HG03565 (cell line): ENCODE data around the gene E4F1.
"Not testable (repeated sequence)": the region's sequence is repeated elsewhere in the genome, so short reads cannot be mapped to it uniquely, and the experiment has no call there.

Experiments
- ATAC-seq: cut with Tn5 transposase; IDR thresholded peaks from one replicate; pipeline ENCODE4 v1.9.1; 2021; ENCODE audit warnings: mild to moderate bottlenecking, moderate library complexity; ENCODE audit not compliant: unreplicated experiment

E4F1 gene

GRCh38 chr16:2229632-2230250 is 6.3 kb downstream of the E4F1 start:
- no peak for ATAC-seq

DNA sequence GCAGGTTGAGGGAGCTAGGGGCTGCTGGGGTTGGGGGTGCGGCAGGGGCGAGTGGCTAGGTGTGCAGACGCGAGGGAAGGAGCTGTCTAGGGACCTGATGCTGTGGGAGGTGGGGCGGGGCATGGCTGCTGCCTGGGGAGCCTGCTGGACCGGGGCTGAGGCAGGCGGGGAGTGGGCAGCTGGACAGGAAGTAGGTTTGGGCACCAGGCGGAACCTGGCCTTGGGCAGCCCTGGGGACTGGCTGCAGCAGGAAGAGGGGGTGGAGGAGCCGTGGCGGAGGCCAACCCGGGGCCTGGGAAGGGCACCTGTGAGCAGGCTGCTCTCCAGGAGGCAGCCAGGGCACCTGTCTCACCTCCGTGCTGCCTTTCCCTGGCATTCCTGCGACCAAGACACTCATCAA is 7.0 kb downstream of the E4F1 start:
- ATAC-seq, result no peak

DNA sequence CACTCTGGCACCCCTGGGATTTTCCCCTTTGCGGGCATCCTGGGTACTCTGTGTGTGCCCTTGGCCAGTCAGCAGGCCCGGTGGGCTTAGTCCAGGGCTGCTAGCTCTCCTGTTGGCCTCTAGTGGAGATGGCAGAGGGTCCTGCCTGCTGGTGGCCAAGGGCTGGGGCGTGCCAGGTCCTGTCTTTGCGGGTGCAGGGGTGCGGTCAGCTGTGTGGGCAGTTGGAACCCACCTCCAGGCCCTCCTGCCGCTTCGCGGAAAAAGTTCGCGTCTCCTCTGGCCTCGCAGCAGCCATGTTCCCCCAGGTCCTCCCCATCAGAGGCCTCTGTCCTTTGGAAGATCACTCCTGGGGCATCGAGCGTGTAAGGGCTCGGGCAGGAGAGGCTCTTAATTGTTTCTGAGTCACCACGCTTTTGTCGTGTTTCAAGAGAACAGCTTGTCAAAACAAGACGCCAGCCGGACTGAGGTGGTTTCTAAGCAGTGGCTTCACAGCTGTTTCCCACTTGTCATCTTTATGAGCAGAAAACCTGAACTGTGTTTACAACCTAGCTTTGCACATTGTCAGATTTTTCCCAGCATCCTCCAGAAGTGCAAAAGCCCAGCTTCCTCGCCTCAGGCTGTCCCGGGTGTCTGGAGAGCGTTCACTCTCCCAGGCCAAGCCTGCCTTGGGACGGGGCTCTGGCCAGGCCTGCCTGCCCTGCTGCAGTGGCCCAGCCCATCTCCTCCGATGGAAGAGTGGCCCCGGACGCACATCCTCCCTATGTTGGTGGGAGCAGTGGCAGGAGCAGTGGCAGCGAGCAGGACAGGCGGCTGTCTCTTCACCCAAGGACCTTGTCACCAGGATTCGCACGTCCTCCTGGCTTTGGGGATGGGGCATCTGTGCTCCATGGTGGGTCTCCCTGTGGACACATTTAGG is 7.9 kb downstream of the E4F1 start:
- ATAC-seq, result no peak

GRCh38 chr16:2232094-2232990 is 9.0 kb downstream of the E4F1 start:
- no peak for ATAC-seq

DNA sequence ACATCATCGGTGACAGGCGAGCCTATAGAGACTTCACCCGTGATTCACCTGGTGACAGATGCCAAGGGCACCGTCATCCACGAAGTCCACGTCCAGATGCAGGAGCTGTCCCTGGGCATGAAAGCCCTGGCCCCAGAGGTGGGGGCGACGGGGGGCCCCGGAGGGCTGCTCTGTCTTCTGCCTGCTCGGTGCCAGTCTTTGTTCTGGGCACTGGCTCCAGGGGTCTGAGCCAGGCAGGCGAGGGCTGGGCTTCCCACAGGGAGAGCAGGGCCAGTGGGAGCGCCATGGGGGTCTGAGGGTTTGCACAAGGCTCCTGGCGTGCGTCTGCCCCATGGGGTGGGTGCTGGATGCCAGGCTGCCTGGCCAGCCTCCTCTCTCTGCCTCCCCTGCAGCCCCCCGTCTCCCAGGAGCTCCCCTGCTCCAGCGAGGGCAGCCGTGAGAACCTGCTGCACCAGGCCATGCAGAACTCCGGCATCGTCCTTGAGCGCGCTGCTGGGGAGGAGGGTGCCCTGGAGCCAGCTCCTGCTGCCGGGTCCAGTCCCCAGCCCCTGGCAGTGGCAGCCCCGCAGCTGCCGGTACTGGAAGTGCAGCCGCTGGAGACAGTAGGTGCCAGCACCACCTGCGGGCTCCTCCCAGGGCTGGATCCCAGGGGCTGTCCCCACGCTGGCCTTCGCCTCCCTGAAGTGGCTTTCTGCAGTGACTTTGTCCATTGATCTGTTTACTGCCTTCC is 9.8 kb downstream of the E4F1 start:
- ATAC-seq, result no peak

DNA sequence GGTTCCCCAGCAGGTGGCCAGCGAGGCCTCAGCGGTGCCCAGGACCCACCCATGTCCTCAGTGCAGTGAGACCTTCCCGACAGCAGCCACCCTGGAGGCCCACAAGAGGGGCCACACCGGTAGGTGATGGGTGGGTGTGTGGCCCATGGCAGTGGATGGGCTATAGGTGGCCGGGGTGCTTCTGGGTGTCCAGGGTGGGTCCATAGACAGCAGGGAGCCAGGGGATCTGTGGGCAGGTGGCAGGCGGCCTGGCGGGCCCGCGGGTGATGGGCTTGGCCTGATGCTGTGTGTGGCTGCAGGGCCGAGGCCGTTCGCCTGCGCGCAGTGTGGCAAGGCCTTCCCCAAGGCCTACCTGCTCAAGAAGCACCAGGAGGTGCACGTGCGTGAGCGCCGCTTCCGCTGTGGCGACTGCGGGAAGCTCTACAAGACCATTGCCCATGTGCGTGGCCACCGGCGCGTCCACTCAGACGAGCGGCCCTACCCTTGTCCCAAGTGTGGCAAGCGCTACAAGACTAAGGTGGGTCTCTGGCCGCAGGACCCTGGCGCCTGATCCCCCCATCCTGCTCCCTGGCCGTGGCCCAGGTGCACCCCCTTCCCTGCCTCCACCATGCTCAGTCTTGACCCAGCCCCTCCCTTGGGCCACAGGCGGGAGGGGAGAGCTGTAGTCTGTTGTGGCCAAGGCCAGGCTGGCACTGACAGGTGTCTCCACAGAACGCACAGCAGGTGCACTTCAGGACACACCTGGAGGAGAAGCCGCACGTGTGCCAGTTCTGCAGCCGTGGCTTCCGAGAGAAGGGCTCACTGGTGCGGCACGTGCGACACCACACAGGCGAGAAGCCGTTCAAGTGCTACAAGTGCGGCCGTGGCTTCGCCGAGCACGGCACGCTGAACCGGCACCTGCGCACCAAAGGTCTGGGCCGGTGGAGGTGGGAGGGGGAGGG is 10.8 kb downstream of the E4F1 start:
- ATAC-seq, result no peak

DNA sequence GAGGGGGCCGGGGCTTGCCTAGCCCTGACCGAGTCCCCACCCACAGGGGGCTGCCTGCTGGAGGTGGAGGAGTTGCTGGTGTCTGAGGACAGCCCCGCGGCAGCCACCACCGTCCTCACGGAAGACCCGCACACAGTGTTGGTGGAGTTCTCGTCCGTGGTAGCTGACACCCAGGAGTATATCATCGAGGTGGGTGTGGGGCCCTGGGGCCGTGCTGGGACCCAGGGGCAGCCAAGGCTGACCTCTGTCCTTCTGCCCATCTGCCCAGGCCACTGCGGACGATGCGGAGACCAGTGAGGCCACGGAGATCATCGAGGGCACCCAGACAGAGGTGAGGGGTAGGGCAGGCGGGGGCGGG is 11.4 kb downstream of the E4F1 start:
- no peak for ATAC-seq

DNA sequence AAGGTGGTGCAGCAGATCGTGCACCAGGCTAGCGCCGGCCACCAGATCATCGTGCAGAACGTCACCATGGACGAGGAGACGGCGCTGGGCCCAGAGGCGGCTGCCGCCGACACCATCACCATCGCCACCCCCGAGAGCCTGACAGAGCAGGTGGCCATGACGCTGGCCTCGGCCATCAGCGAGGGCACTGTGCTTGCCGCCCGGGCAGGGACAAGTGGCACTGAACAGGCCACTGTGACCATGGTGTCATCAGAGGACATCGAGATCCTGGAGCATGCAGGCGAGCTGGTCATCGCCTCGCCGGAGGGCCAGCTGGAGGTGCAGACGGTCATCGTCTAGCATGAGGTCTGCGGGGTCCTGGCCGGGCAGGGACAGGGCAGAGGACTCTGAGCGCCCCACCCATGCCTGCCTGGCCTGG is 11.9 kb downstream of the E4F1 start:
- ATAC-seq, result no peak

- no peak for ATAC-seq
Measured at GRCh38 chr16:2235695-2236336, 12.4 kb downstream of the E4F1 start.

GRCh38 chr16:2236337-2237101 is 13.1 kb downstream of the E4F1 start, which contains the start of gene DNASE1L2:
TSS of gene DNASE1L2 (plus strand) at chr16:2236444. CDS start at chr16:2236817, 373 bp downstream.
- no peak for ATAC-seq

DNA sequence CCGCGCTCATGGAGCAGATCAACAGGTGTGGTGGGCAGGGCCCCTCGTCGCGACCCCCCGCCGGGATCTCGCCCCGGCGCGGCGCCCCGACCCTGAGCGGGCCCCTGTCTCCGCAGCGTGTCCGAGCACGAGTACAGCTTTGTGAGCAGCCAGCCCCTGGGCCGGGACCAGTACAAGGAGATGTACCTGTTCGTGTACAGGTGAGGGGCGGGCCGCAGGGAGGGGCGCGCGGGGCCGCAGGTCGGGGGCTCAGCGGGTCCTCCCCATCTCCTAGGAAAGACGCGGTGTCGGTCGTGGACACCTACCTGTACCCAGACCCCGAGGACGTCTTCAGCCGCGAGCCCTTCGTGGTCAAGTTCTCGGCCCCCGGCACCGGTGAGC is 13.7 kb downstream of the E4F1 start:
- ATAC-seq, result no peak

GRCh38 chr16:2237493-2238149 is 14.2 kb downstream of the E4F1 start:
- no peak for ATAC-seq

DNA sequence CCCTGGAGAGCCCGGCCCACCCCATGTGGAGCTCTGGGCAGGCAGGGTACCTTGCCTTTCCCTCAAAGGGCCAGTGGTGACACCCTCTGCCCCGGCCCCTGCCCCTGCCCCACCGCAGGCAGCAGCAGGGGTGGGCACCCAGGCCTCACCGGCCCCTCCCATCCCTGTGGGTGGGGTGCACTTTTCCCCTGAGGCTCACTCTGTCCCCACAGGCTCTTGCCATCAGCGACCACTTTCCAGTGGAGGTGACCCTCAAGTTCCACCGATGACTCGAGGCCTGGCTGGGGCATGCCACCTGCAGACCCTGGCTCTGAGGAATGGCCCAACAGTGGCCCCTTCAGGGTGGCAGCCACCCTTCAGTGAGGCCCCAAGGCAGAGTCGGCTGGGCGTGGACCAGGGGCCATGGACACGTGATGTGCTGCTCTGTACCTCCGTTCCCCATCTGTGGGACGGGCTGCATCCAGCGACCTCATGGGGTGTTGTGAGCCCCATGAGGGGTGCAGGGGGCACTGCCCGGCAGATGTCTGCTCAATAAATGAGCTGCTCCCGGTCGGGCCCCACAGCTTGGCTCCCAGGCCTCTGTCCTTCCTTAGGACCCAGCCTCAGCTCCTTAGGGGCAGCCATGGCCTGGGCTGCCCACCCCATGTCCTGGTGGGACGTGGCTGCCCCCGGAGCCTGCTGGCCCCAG is 14.9 kb downstream of the E4F1 start:
- no peak for ATAC-seq

DNA sequence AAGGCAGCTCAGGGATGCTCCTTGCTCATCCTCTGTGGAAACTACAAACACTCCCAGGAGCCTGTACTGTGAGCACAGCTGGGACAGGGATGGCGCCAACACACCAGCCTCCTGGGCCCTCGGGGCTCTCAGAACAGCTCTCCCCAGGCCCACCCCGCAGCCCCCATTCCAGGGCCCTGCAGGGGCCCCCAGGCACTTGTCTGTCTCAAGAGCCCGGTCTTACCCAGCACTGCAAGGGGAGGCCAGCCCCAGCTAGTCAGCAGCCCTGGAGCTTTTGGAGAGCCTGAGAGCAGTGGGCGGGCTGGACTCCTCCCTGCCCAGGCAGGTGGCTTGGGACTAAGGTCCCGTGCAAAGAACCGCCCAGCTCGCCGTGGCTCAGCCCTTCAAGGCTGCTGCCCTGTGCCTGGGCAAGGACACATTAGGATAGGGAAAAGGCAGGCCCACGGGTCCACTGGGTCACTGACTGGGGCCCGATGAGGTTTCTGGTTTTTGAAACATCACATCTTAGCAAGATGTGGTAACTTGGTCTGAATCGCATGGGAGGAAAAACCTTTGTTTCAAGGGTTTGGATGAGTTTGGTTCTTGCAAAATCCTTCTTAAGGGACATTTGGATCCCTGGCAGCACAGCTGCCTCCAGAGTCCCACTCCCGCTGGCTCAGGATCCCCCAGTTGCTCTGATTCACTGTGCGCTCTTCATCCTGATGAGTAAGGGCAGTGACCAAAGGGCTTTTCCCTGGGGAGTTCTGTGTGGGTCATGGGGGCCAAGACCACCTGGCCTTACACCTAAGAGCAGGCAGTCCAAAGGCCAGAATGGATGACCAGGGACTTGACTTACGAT is 15.7 kb downstream of the E4F1 start:
- ATAC-seq, result no peak

GRCh38 chr16:2240331-2240730 is 16.9 kb downstream of the E4F1 start:
- not testable (repeated sequence) for ATAC-seq

GRCh38 chr16:2242598-2242997 is 19.2 kb downstream of the E4F1 start:
- ATAC-seq, result no peak
